HEK293 (cell line): ENCODE results near the gene DNAJB11.

Experiments
- CTCF ChIA-PET: fragments of 350-600 bp; formaldehyde crosslinking; extraction: SDS; loops from one replicate; lab custom pipeline; 2021; ENCODE audit warnings: antibody characterized with exemption; lab: Yijun Ruan, JAX
- POLR2A ChIA-PET: fragments of 300-600 bp; formaldehyde crosslinking; extraction: SDS; loops from one replicate; lab custom pipeline; 2020; ENCODE audit warnings: antibody characterized with exemption, inconsistent platforms; lab: Yijun Ruan, JAX
- H3K27ac ChIP-seq: fragments of 200-500 bp; sonication (Bioruptor generic); 2 replicates; pipeline ENCODE4 v1.5.1; 2014; ENCODE audit warnings: low read depth, low read length, control low read depth, inconsistent platforms; ENCODE audit errors: extremely low read depth
- H3K36me3 ChIP-seq, 2 experiments: fragments of 200-500 bp in 1 of 2; sonication (Bioruptor generic) in 1 of 2; 1 replicate in 1 of 2; 2 replicates in 1 of 2; pipeline ENCODE4 v1.5.1; 2014 to 2017; ENCODE audit warnings: inconsistent platforms in 2 of 2, low read length in 2 of 2; ENCODE audit not compliant: control insufficient read depth in 2 of 2, insufficient read depth in 1 of 2
- H3K4me1 ChIP-seq: fragments of 200-500 bp; sonication (Bioruptor generic); 2 replicates; pipeline ENCODE4 v1.5.1; 2014; ENCODE audit warnings: mild to moderate bottlenecking, low read length, inconsistent platforms; ENCODE audit not compliant: control insufficient read depth, insufficient read depth
- H3K4me3 ChIP-seq: 2 replicates; pipeline ENCODE4 v1.5.1; 2011; ENCODE audit warnings: low read depth, mild to moderate bottlenecking, control low read depth, low read length, moderate library complexity
- H3K9me3 ChIP-seq: fragments of 200-500 bp; sonication (Bioruptor generic); 2 replicates; pipeline ENCODE4 v1.5.1; 2014; ENCODE audit warnings: low read depth, low read length, inconsistent platforms; ENCODE audit not compliant: control insufficient read depth, insufficient read depth
- KLF16 ChIP-seq: fragments of 450-650 bp; formaldehyde crosslinking; IDR thresholded peaks from 2 replicates; pipeline ENCODE4 v1.5.1; 2017; ENCODE audit warnings: missing biosample characterization, missing genetic modification characterization
- OVOL3 ChIP-seq: fragments of 450-650 bp; formaldehyde crosslinking; IDR thresholded peaks from 2 replicates; pipeline ENCODE4 v1.5.1; 2016; ENCODE audit warnings: missing biosample characterization, missing genetic modification characterization
- ZNF132 ChIP-seq: fragments of 450-650 bp; formaldehyde crosslinking; IDR thresholded peaks from 2 replicates; pipeline ENCODE4 v1.5.1; 2017; ENCODE audit warnings: missing biosample characterization, missing genetic modification characterization, borderline replicate concordance
- ZNF433 ChIP-seq: fragments of 450-650 bp; formaldehyde crosslinking; IDR thresholded peaks from 2 replicates; pipeline ENCODE4 v1.5.1; 2016; ENCODE audit warnings: missing biosample characterization, missing genetic modification characterization, low read depth
- ZNF521 ChIP-seq: fragments of 450-650 bp; formaldehyde crosslinking; IDR thresholded peaks from 2 replicates; pipeline ENCODE4 v1.5.1; 2017; ENCODE audit warnings: missing biosample characterization, mild to moderate bottlenecking, missing genetic modification characterization
- ZNF544 ChIP-seq: fragments of 450-650 bp; formaldehyde crosslinking; IDR thresholded peaks from 2 replicates; pipeline ENCODE4 v1.5.0; 2017; ENCODE audit warnings: missing biosample characterization, missing genetic modification characterization
- ZNF549 ChIP-seq: fragments of 450-650 bp; IDR thresholded peaks from 2 replicates; pipeline ENCODE4 v1.5.1; 2018; ENCODE audit warnings: missing biosample characterization, missing genetic modification characterization, mild to moderate bottlenecking, inconsistent platforms, moderate library complexity
- ZNF600 ChIP-seq: fragments of 450-650 bp; formaldehyde crosslinking; IDR thresholded peaks from 2 replicates; pipeline ENCODE4 v1.5.1; 2016; ENCODE audit warnings: missing biosample characterization, missing genetic modification characterization
- ZNF610 ChIP-seq: fragments of 450-650 bp; formaldehyde crosslinking; IDR thresholded peaks from 2 replicates; pipeline ENCODE4 v1.5.1; 2016; ENCODE audit warnings: missing biosample characterization, missing genetic modification characterization, borderline replicate concordance
- ZSCAN30 ChIP-seq: fragments of 450-650 bp; IDR thresholded peaks from 2 replicates; pipeline ENCODE4 v1.5.1; 2018; ENCODE audit warnings: missing biosample characterization, mild to moderate bottlenecking, missing genetic modification characterization, moderate library complexity
- TF ChIP-seq, protein P1 (sequence below): fragments of 450-650 bp; formaldehyde crosslinking; IDR thresholded peaks from 2 replicates; pipeline ENCODE4 v1.5.1; 2016; ENCODE audit warnings: missing biosample characterization, missing genetic modification characterization, low read depth
- TF ChIP-seq, protein P2 (sequence below): fragments of 450-650 bp; formaldehyde crosslinking; IDR thresholded peaks from 2 replicates; pipeline ENCODE4 v1.5.1; 2016; ENCODE audit warnings: missing biosample characterization, missing genetic modification characterization
- TF ChIP-seq, protein P3 (sequence below): fragments of 450-650 bp; formaldehyde crosslinking; IDR thresholded peaks from 2 replicates; pipeline ENCODE4 v1.5.1; 2017; ENCODE audit warnings: missing biosample characterization, missing genetic modification characterization
- TF ChIP-seq, protein P4 (sequence below): fragments of 450-650 bp; formaldehyde crosslinking; IDR thresholded peaks from 2 replicates; pipeline ENCODE4 v1.5.1; 2017; ENCODE audit warnings: missing biosample characterization, missing genetic modification characterization
- TF ChIP-seq, protein P5 (sequence below): fragments of 450-650 bp; formaldehyde crosslinking; IDR thresholded peaks from 2 replicates; pipeline ENCODE4 v1.5.1; 2017; ENCODE audit warnings: missing biosample characterization, missing genetic modification characterization
- TF ChIP-seq, protein P6 (sequence below): fragments of 450-650 bp; formaldehyde crosslinking; IDR thresholded peaks from 2 replicates; pipeline ENCODE4 v1.5.1; 2016; ENCODE audit warnings: missing biosample characterization, missing genetic modification characterization

The DNAJB11 gene

DNA sequence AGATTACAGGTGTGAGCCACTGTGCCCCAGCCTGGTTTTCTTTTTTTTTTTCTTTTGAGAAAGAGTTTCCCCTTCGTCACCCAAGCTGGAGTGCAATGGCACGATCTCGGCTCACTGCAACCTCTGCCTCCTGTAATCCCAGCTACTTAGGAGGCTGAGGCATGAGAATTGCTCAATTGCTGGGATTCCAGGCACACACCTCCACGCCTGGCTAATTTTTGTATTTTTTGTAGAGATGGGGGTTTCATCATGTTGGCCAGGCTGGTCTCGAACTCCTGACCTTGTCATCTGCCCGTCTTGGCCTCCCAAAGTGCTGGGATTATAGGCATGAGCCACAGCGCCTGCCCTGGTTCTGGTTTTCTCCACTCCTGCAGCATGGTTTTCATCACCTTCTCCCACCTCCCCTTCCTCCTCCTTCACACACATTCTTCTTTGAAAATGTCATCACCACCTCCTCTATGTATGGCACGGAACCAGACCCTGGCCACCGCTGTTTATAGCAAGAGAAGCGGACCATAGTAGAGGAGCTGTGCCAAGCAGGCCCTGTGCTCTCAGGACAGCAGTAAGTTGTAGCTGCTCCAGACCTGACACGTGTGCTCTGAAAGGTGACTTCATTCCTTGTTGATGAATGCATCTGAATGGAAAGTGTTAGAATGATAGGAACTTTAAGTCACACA lies 27.7 kb downstream of the DNAJB11 start (continued):
- no peak for TF ChIP-seq KLF16 (tag by site-specific recombination)
- TF ChIP-seq, all 188 proteins: peak for 2

DNA sequence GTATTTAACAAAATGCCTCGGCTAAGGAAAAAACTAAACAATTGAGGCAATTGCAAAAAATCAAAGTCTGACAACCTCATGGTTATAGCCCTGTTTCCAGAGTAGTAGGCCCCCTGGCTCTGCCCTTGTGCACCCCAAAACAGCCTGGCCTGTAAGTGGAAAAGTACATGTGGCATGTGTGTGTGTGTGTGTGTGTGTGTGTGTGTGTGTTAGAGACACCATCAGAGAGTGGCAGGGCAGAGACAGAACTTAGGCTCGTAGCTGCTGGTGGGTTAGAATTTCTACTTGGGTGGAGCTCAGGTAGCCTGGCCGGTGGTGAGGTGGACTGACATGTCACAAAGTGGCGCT lies 28.2 kb downstream of the DNAJB11 start:
- TF ChIP-seq ZNF610 (tag by site-specific recombination) (no peak), ZNF600 (tag by site-specific recombination) (no peak), ZNF549 (tag by site-specific recombination) (no peak), ZNF433 (tag by site-specific recombination) (no peak), ZNF521 (no peak), OVOL3 (tag by site-specific recombination) (no peak), ZNF132 (tag by site-specific recombination) (no peak), ZSCAN30 (no peak), ZNF544 (tag by site-specific recombination) (no peak)
- TF ChIP-seq, protein P1, sequence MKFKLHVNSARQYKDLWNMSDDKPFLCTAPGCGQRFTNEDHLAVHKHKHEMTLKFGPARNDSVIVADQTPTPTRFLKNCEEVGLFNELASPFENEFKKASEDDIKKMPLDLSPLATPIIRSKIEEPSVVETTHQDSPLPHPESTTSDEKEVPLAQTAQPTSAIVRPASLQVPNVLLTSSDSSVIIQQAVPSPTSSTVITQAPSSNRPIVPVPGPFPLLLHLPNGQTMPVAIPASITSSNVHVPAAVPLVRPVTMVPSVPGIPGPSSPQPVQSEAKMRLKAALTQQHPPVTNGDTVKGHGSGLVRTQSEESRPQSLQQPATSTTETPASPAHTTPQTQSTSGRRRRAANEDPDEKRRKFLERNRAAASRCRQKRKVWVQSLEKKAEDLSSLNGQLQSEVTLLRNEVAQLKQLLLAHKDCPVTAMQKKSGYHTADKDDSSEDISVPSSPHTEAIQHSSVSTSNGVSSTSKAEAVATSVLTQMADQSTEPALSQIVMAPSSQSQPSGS (tag by site-specific recombination) = no peak
- TF ChIP-seq, protein P2, sequence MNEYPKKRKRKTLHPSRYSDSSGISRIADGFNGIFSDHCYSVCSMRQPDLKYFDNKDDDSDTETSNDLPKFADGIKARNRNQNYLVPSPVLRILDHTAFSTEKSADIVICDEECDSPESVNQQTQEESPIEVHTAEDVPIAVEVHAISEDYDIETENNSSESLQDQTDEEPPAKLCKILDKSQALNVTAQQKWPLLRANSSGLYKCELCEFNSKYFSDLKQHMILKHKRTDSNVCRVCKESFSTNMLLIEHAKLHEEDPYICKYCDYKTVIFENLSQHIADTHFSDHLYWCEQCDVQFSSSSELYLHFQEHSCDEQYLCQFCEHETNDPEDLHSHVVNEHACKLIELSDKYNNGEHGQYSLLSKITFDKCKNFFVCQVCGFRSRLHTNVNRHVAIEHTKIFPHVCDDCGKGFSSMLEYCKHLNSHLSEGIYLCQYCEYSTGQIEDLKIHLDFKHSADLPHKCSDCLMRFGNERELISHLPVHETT (tag by site-specific recombination) = no peak
- TF ChIP-seq, protein P3, sequence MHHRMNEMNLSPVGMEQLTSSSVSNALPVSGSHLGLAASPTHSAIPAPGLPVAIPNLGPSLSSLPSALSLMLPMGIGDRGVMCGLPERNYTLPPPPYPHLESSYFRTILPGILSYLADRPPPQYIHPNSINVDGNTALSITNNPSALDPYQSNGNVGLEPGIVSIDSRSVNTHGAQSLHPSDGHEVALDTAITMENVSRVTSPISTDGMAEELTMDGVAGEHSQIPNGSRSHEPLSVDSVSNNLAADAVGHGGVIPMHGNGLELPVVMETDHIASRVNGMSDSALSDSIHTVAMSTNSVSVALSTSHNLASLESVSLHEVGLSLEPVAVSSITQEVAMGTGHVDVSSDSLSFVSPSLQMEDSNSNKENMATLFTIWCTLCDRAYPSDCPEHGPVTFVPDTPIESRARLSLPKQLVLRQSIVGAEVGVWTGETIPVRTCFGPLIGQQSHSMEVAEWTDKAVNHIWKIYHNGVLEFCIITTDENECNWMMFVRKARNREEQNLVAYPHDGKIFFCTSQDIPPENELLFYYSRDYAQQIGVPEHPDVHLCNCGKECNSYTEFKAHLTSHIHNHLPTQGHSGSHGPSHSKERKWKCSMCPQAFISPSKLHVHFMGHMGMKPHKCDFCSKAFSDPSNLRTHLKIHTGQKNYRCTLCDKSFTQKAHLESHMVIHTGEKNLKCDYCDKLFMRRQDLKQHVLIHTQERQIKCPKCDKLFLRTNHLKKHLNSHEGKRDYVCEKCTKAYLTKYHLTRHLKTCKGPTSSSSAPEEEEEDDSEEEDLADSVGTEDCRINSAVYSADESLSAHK (tag by site-specific recombination) = no peak
- TF ChIP-seq, protein P4, sequence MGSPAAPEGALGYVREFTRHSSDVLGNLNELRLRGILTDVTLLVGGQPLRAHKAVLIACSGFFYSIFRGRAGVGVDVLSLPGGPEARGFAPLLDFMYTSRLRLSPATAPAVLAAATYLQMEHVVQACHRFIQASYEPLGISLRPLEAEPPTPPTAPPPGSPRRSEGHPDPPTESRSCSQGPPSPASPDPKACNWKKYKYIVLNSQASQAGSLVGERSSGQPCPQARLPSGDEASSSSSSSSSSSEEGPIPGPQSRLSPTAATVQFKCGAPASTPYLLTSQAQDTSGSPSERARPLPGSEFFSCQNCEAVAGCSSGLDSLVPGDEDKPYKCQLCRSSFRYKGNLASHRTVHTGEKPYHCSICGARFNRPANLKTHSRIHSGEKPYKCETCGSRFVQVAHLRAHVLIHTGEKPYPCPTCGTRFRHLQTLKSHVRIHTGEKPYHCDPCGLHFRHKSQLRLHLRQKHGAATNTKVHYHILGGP (tag by site-specific recombination) = no peak
- TF ChIP-seq, protein P5, sequence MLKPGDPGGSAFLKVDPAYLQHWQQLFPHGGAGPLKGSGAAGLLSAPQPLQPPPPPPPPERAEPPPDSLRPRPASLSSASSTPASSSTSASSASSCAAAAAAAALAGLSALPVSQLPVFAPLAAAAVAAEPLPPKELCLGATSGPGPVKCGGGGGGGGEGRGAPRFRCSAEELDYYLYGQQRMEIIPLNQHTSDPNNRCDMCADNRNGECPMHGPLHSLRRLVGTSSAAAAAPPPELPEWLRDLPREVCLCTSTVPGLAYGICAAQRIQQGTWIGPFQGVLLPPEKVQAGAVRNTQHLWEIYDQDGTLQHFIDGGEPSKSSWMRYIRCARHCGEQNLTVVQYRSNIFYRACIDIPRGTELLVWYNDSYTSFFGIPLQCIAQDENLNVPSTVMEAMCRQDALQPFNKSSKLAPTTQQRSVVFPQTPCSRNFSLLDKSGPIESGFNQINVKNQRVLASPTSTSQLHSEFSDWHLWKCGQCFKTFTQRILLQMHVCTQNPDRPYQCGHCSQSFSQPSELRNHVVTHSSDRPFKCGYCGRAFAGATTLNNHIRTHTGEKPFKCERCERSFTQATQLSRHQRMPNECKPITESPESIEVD (tag by site-specific recombination) = no peak
- TF ChIP-seq, protein P6, sequence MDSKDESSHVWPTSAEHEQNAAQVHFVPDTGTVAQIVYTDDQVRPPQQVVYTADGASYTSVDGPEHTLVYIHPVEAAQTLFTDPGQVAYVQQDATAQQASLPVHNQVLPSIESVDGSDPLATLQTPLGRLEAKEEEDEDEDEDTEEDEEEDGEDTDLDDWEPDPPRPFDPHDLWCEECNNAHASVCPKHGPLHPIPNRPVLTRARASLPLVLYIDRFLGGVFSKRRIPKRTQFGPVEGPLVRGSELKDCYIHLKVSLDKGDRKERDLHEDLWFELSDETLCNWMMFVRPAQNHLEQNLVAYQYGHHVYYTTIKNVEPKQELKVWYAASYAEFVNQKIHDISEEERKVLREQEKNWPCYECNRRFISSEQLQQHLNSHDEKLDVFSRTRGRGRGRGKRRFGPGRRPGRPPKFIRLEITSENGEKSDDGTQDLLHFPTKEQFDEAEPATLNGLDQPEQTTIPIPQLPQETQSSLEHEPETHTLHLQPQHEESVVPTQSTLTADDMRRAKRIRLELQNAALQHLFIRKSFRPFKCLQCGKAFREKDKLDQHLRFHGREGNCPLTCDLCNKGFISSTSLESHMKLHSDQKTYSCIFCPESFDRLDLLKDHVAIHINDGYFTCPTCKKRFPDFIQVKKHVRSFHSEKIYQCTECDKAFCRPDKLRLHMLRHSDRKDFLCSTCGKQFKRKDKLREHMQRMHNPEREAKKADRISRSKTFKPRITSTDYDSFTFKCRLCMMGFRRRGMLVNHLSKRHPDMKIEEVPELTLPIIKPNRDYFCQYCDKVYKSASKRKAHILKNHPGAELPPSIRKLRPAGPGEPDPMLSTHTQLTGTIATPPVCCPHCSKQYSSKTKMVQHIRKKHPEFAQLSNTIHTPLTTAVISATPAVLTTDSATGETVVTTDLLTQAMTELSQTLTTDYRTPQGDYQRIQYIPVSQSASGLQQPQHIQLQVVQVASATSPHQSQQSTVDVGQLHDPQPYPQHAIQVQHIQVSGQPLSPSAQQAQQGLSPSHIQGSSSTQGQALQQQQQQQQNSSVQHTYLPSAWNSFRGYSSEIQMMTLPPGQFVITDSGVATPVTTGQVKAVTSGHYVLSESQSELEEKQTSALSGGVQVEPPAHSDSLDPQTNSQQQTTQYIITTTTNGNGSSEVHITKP (tag by site-specific recombination) = no peak
- TF ChIP-seq, all 188 proteins: peak for 0
- Histone ChIP-seq H3K4me1 (no peaks in the 10 kb centered on the region), H3K27ac (no peak overlapping the region), H3K9me3 (no peaks in the 10 kb centered on the region), H3K36me3 (no peaks in the 10 kb centered on the region), H3K4me3 (no peak overlapping the region)
- ChIA-PET CTCF (no interaction called here), POLR2A (no interaction called here)
